Testis (tissue), 3 donors: ENCODE data around the gene TEP1. TPM values are rescaled to one million over a fixed set of nuclear protein-coding genes. Genes with fewer than 3 reads are reported as not detected.

Experiments
- DNase-seq: peaks from one replicate; pipeline ENCODE4 v3.0.0-alpha.2; 2019
- H3K27ac ChIP-seq, 2 donors: fragments of 200-600 bp; sonication (generic); one replicate each; pipeline ENCODE4 v1.5.1; 2019
- H3K27me3 ChIP-seq: fragments of 200-600 bp; sonication (generic); one replicate; pipeline ENCODE4 v1.5.1; 2019
- H3K36me3 ChIP-seq: fragments of 200-600 bp; sonication (generic); one replicate; pipeline ENCODE4 v1.5.1; 2017; ENCODE audit warnings: low read depth; ENCODE audit errors: missing control alignments
- H3K4me1 ChIP-seq: fragments of 200-600 bp; sonication (generic); one replicate; pipeline ENCODE4 v1.5.1; 2019
- H3K4me3 ChIP-seq, 2 donors: fragments of 200-600 bp; sonication (generic); one replicate each; pipeline ENCODE4 v1.5.1; 2017 to 2019
- H3K9me3 ChIP-seq: fragments of 200-600 bp; sonication (generic); one replicate; pipeline ENCODE4 v1.5.1; 2017
- POLR2A ChIP-seq: fragments of 450-650 bp; IDR thresholded peaks from one replicate; pipeline ENCODE4 v1.6.1; 2017; ENCODE audit warnings: antibody characterized with exemption, mild to moderate bottlenecking, moderate library complexity
- WGBS, 2 donors: methylation state at CpG; one replicate each; pipeline ENCODE4 v1.1.5; 2018; 5-methylcytosine and 5-hydroxymethylcytosine counted together
- intact Hi-C: fragments of 100-400 bp; cut with DNase I; formaldehyde crosslinking; loops from one replicate; pipeline ENCODE4 v1.15.1; 2023; ENCODE audit warnings: low total_unique reads
- polyA plus RNA-seq: library from polyadenylated mRNA; stranded (reverse); fragments of 350-450 nt; fragmentation: Illumina TruSeq; extraction: RNeasy Lipid Tissue Mini Kit (QIAGEN cat#74804); gene quantifications from one replicate; pipeline ENCODE4 v1.2.3, GENCODE V29; 2014; ENCODE audit warnings: low read depth, low replicate concordance; ENCODE audit not compliant: insufficient read depth
- total RNA-seq, 2 donors: library from RNA; depleted of rRNA; stranded (reverse); fragments of >200 nt; gene quantifications; one replicate each; pipeline ENCODE4 v1.2.3, GENCODE V29; 2016
- TF ChIP-seq, protein P1 (sequence below), 3 experiments: fragments of 450-650 bp in 2 of 3; fragments of 200-600 bp in 1 of 3; sonication (generic) in 1 of 3; IDR thresholded peaks; one replicate each; pipeline ENCODE4 v1.5.1; 2016 to 2019; ENCODE audit warnings: antibody characterized with exemption in 3 of 3, mild to moderate bottlenecking in 2 of 3, moderate library complexity in 1 of 3

The TEP1 gene
- total and polyA plus RNA-seq, 3 donors from 2014 or later, result 11.6 to 19.1 (median 16.5) TPM

DNA sequence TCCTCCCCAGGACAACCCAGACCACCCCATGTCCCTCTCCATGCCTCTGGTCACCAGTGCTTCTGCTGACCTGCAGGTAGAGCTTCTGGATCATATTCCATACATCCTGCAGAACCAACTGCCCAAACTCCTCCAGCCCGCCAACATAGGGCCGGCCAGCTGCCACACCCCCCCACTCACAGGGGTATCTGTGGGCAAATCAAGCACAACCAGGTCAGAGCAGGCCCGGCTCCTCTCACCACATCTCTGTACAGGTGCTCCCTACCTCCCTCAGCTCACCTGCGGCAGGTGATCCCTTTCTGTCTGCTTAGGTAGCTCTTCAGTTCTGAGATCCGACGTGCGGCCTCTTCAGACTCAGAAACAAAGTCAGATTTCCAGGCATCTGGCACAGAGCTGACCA, 29.0 kb downstream of the TEP1 start:
- no peak for DNase-seq
- Histone ChIP-seq H3K36me3 (no peaks in the 10 kb centered on the region), H3K9me3 (no peaks in the 10 kb centered on the region), H3K27ac (no peak overlapping the region), H3K4me1 (no peaks in the 10 kb centered on the region), H3K4me3 (no peak overlapping the region), H3K27me3 (no peaks in the 10 kb centered on the region)
- intact Hi-C loops, result no loop called here
- 84 to 91% methylated on average over 7 of the region's 7 CpGs for WGBS, 2 donors
- TF ChIP-seq, protein P1, sequence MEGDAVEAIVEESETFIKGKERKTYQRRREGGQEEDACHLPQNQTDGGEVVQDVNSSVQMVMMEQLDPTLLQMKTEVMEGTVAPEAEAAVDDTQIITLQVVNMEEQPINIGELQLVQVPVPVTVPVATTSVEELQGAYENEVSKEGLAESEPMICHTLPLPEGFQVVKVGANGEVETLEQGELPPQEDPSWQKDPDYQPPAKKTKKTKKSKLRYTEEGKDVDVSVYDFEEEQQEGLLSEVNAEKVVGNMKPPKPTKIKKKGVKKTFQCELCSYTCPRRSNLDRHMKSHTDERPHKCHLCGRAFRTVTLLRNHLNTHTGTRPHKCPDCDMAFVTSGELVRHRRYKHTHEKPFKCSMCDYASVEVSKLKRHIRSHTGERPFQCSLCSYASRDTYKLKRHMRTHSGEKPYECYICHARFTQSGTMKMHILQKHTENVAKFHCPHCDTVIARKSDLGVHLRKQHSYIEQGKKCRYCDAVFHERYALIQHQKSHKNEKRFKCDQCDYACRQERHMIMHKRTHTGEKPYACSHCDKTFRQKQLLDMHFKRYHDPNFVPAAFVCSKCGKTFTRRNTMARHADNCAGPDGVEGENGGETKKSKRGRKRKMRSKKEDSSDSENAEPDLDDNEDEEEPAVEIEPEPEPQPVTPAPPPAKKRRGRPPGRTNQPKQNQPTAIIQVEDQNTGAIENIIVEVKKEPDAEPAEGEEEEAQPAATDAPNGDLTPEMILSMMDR (IDR thresholded peaks at IDR 0.05), result no peak
- TF ChIP-seq POLR2A, result no peak

DNA sequence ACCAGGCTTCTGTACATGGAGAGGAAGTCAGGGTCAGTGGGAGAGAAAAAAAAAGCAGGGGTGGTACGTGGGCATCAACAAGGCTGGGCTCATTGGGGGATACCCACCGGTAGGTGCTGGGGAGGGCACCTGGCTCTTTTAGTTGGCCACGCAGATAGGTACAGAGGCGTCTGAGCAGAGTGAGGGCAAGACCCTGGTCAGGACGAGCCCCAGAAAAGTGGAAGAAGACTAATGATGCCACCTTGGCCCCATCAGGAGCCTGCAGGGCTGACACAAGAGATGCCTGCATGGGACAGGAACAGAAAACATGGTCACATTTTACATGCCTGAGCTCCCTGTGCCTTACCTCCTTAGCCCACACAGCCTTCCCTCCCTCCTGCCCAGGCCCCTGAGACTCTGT, 29.7 kb downstream of the TEP1 start:
- Histone ChIP-seq H3K27ac (no peak overlapping the region), H3K36me3 (no peaks in the 10 kb centered on the region), H3K4me1 (no peaks in the 10 kb centered on the region), H3K9me3 (no peaks in the 10 kb centered on the region), H3K4me3 (no peak overlapping the region), H3K27me3 (no peaks in the 10 kb centered on the region)
- intact Hi-C loops, result no loop called here
- TF ChIP-seq, protein P1 (IDR thresholded peaks at IDR 0.05), result no peak
- no peak for TF ChIP-seq POLR2A
- WGBS, 2 donors, result 89 to 92% methylated on average over 5 of the region's 5 CpGs
- no peak for DNase-seq

DNA sequence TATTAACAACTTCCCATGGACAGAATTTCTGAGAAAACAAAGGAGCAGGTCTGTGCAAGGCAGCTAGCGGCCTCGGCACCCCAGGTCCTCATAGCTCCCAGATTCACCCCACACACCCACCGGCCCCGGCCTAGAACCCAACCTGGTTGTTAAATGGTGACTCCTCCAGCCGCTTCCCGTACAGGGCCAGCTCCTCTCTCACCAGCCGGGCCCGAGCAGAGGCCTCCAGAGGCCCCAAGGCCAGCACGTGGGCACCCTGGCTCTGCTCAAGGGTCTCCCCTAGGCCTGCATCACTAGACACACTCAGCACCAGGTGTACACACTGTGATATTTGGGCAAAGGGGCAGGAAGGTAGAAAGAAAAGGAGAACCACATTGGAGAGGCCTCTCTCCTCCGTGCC, 30.3 kb downstream of the TEP1 start:
- TF ChIP-seq, protein P1 (IDR thresholded peaks at IDR 0.05), result no peak
- TF ChIP-seq POLR2A, result no peak
- H3K36me3 ChIP-seq, result no peaks in the 10 kb centered on the region
- H3K4me1 ChIP-seq, result no peaks in the 10 kb centered on the region
- 88 to 97% methylated on average over 10 of the region's 10 CpGs for WGBS, 2 donors
- no peaks in the 10 kb centered on the region for H3K27me3 ChIP-seq
- no peak overlapping the region for H3K27ac ChIP-seq
- H3K9me3 ChIP-seq, result no peaks in the 10 kb centered on the region
- intact Hi-C loops, result no loop called here
- H3K4me3 ChIP-seq, result no peak overlapping the region
- no peak for DNase-seq

DNA sequence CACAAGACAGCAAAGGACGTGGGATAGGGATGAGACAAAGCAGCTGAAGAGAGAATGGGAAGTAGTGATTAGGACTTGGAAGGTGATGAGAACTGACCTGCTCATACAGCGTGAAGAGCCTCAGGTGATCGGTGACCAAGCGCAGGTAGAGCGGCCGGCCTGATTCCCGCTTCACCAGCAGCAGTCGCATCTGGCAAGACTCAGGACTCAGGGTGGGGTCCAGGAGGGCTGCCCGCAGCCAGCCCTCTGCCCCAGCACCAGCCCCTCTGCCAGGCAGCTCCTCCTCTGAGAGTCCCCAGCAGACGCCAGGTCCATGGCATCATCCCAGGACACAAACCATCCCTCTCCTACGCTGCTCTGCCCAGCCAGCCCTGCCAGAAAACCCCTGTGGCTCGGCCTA, 30.8 kb downstream of the TEP1 start:
- H3K36me3 ChIP-seq, result no peaks in the 10 kb centered on the region
- WGBS, 2 donors, result 93 to 94% methylated on average over 2 to 12 of the region's 12 CpGs

DNA sequence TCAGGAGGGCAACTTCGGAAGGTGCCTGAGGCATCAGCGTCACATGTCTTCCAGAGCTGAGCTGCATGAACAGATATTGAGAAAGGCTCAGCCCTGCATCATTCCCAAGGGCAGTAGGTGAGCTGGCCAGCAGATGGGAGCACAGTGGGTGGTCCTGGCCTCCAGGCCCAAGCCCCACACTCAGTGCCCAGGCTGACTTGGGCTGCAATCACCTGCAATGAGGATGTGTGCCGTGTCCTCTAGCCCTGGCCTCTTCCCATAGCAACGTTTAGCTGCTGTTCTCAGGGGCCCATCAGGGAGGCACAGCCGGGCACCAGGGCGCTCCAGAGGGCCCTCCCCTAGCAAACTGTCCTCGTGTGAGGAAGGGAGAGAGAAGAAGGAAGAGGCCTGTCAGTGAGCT, 32.0 kb downstream of the TEP1 start:
- Histone ChIP-seq H3K36me3 (no peaks in the 10 kb centered on the region), H3K27ac (no peak overlapping the region), H3K4me3 (no peak overlapping the region), H3K27me3 (no peaks in the 10 kb centered on the region), H3K9me3 (no peaks in the 10 kb centered on the region), H3K4me1 (no peaks in the 10 kb centered on the region)
- TF ChIP-seq, protein P1 (IDR thresholded peaks at IDR 0.05), result no peak
- no peak for TF ChIP-seq POLR2A
- intact Hi-C loops, result no loop called here
- DNase-seq, result no peak
- WGBS, 2 donors, result 83 to 84% methylated on average over 5 to 7 of the region's 7 CpGs

More for the DNA sequence above, 30.8 kb downstream of the TEP1 start:
- intact Hi-C loops, result no loop called here
- H3K27ac ChIP-seq, result no peak overlapping the region
- H3K27me3 ChIP-seq, result no peaks in the 10 kb centered on the region
- no peak for TF ChIP-seq POLR2A
- TF ChIP-seq, protein P1 (IDR thresholded peaks at IDR 0.05), result no peak
- no peaks in the 10 kb centered on the region for H3K9me3 ChIP-seq
- no peak for DNase-seq
- no peak overlapping the region for H3K4me3 ChIP-seq
- H3K4me1 ChIP-seq, result no peaks in the 10 kb centered on the region
